IMR-90 (cell line): ENCODE measurements around the gene CEP70. TPM values are rescaled to one million over a fixed set of nuclear protein-coding genes. Genes with fewer than 3 reads are reported as not detected.

Source experiments
- ATAC-seq: fragments of 200-7000 bp; cut with Tn5 transposase; 2 replicates; pipeline ENCODE4 v1.9.1; 2020; ENCODE audit warnings: low read depth, mild to moderate bottlenecking, moderate library complexity
- BruUV-seq: library from RNA; stranded (reverse); fragments of 400-500 nt; replicated peaks from 2 replicates; lab custom pipeline; 2021; lab: Mats Ljungman, UMichigan
- CTCF ChIA-PET: fragments of 300-600 bp; formaldehyde crosslinking; extraction: SDS; loops from one replicate; lab custom pipeline; 2021; ENCODE audit warnings: antibody characterized with exemption; lab: Yijun Ruan, JAX
- POLR2A ChIA-PET: fragments of 300-600 bp; sonication (Branson Sonifier 250); formaldehyde crosslinking; loops from one replicate; lab custom pipeline; 2022; ENCODE audit warnings: antibody characterized with exemption; ENCODE audit not compliant: unreplicated experiment; lab: Charles Lee
- DNase-seq: peaks from one replicate; pipeline ENCODE4 v3.0.0; 2013
- H2AFZ ChIP-seq: replicated peaks from 2 replicates; pipeline ENCODE3; 2013; ENCODE audit warnings: low read length, mild to moderate bottlenecking; ENCODE audit not compliant: poor library complexity
- H2AK5ac ChIP-seq: 2 replicates; pipeline ENCODE4 v1.6.1; 2013; ENCODE audit warnings: low read depth, low read length, inconsistent platforms
- H2AK9ac ChIP-seq: replicated peaks from 2 replicates; pipeline ENCODE3; 2013; ENCODE audit warnings: mild to moderate bottlenecking, low read depth, low read length, moderate library complexity; ENCODE audit not compliant: poor library complexity
- H2BK120ac ChIP-seq: 2 replicates; pipeline ENCODE4 v1.6.1; 2013; ENCODE audit warnings: low read depth, low read length, inconsistent platforms
- H2BK15ac ChIP-seq: 3 replicates; pipeline ENCODE4 v1.6.1; 2013; ENCODE audit warnings: low read depth, low read length, inconsistent platforms
- H2BK20ac ChIP-seq: 2 replicates; pipeline ENCODE4 v1.6.1; 2013; ENCODE audit warnings: low read depth, mild to moderate bottlenecking, inconsistent platforms, low read length, moderate library complexity
- H2BK5ac ChIP-seq: 2 replicates; pipeline ENCODE4 v1.6.1; 2013; ENCODE audit warnings: mild to moderate bottlenecking, low read depth, low read length, inconsistent platforms; ENCODE audit not compliant: poor library complexity, severe bottlenecking
- H3K14ac ChIP-seq: replicated peaks from 2 replicates; pipeline ENCODE4 v1.6.1; 2013; ENCODE audit warnings: low read depth, low read length, inconsistent platforms
- H3K18ac ChIP-seq: 2 replicates; pipeline ENCODE4 v1.6.1; 2013; ENCODE audit warnings: low read depth, low read length, control low read depth
- H3K23ac ChIP-seq: 2 replicates; pipeline ENCODE4 v1.6.1; 2013; ENCODE audit warnings: low read depth, low read length, inconsistent platforms
- H3K27ac ChIP-seq: 2 replicates; pipeline ENCODE4 v1.5.1; 2013; ENCODE audit warnings: mild to moderate bottlenecking, control low read depth, low read length; ENCODE audit not compliant: insufficient read depth
- H3K27me3 ChIP-seq: 2 replicates; pipeline ENCODE4 v1.6.1; 2013; ENCODE audit warnings: low read length; ENCODE audit not compliant: control insufficient read depth, insufficient read depth
- H3K36me3 ChIP-seq: 2 replicates; pipeline ENCODE4 v1.6.1; 2013; ENCODE audit warnings: low read length, mixed read lengths; ENCODE audit not compliant: control insufficient read depth, insufficient read depth
- H3K4ac ChIP-seq: 2 replicates; pipeline ENCODE4 v1.6.1; 2013; ENCODE audit warnings: low read depth, low read length, inconsistent platforms
- H3K4me1 ChIP-seq: 2 replicates; pipeline ENCODE4 v1.6.1; 2013; ENCODE audit warnings: low read length, mixed read lengths; ENCODE audit not compliant: control insufficient read depth, insufficient read depth
- H3K4me2 ChIP-seq: 2 replicates; pipeline ENCODE4 v1.6.1; 2013; ENCODE audit warnings: low read depth, mild to moderate bottlenecking, control low read depth, low read length, moderate library complexity
- H3K4me3 ChIP-seq: 2 replicates; pipeline ENCODE4 v1.5.1; 2013; ENCODE audit warnings: low read depth, mild to moderate bottlenecking, control low read depth, low read length, moderate library complexity; ENCODE audit not compliant: insufficient read depth
- H3K56ac ChIP-seq: 2 replicates; pipeline ENCODE4 v1.6.1; 2013; ENCODE audit warnings: low read length, inconsistent platforms; ENCODE audit not compliant: insufficient read depth; ENCODE audit errors: extremely low read depth
- H3K79me1 ChIP-seq, 2 experiments: 2 replicates each; pipeline ENCODE4 v1.6.1; 2013; ENCODE audit warnings: low read length in 2 of 2, inconsistent platforms in 1 of 2, low read depth in 1 of 2
- H3K9ac ChIP-seq: 2 replicates; pipeline ENCODE4 v1.6.1; 2013; ENCODE audit warnings: low read depth, low read length, control low read depth
- H3K9me1 ChIP-seq: 2 replicates; pipeline ENCODE4 v1.6.1; 2013; ENCODE audit warnings: low read length, inconsistent platforms; ENCODE audit not compliant: insufficient read depth
- H3K9me3 ChIP-seq: 2 replicates; pipeline ENCODE4 v1.6.1; 2013; ENCODE audit warnings: low read length; ENCODE audit not compliant: control insufficient read depth, insufficient read depth
- H4K20me1 ChIP-seq: 2 replicates; pipeline ENCODE4 v1.6.1; 2013; ENCODE audit warnings: low read length, inconsistent platforms; ENCODE audit not compliant: insufficient read depth
- H4K5ac ChIP-seq: 2 replicates; pipeline ENCODE4 v1.6.1; 2013; ENCODE audit warnings: mild to moderate bottlenecking, low read depth, low read length, control low read depth
- H4K8ac ChIP-seq, 2 experiments: 2 replicates each; pipeline ENCODE4 v1.6.1; 2013; ENCODE audit warnings: low read depth in 2 of 2, low read length in 2 of 2, control low read depth in 1 of 2, inconsistent platforms in 1 of 2
- H4K91ac ChIP-seq: 2 replicates; pipeline ENCODE4 v1.6.1; 2013; ENCODE audit warnings: low read depth, low read length, inconsistent platforms; ENCODE audit not compliant: insufficient read depth
- BHLHE40 ChIP-seq: fragments of 150-350 bp; IDR thresholded peaks from 2 replicates; pipeline ENCODE4 v1.6.1; 2016; ENCODE audit warnings: mild to moderate bottlenecking, low read depth, low read length
- CEBPB ChIP-seq: IDR thresholded peaks from 2 replicates; pipeline ENCODE4 v1.6.1; 2012; ENCODE audit warnings: low read depth, low read length, improper control_type of control experiment
- CHD1 ChIP-seq: IDR thresholded peaks from 2 replicates; pipeline ENCODE4 v1.6.1; 2012; ENCODE audit warnings: low read depth, low read length, improper control_type of control experiment
- FOS ChIP-seq: fragments of 150-350 bp; IDR thresholded peaks from 2 replicates; pipeline ENCODE4 v1.6.1; 2016; ENCODE audit warnings: low read depth, low read length
- MAFK ChIP-seq: IDR thresholded peaks from 2 replicates; pipeline ENCODE4 v1.6.1; 2012; ENCODE audit warnings: low read depth, low read length, improper control_type of control experiment
- MAZ ChIP-seq: IDR thresholded peaks from 2 replicates; pipeline ENCODE4 v1.6.1; 2012; ENCODE audit warnings: low read depth, mild to moderate bottlenecking, low read length, improper control_type of control experiment, moderate library complexity, borderline replicate concordance
- MXI1 ChIP-seq: IDR thresholded peaks from 2 replicates; pipeline ENCODE4 v1.6.1; 2012; ENCODE audit warnings: low read depth, mild to moderate bottlenecking, low read length, moderate library complexity, borderline replicate concordance
- NFE2L2 ChIP-seq: fragments of 150-350 bp; IDR thresholded peaks from 2 replicates; pipeline ENCODE4 v1.6.1; 2016; ENCODE audit warnings: low read depth, mild to moderate bottlenecking, low read length
- POLR2A ChIP-seq: IDR thresholded peaks from 2 replicates; pipeline ENCODE4 v1.6.1; 2012; ENCODE audit warnings: mild to moderate bottlenecking, low read depth, low read length
- RAD21 ChIP-seq: IDR thresholded peaks from 2 replicates; pipeline ENCODE4 v1.6.1; 2012; ENCODE audit warnings: low read length, improper control_type of control experiment
- RCOR1 ChIP-seq: IDR thresholded peaks from 2 replicates; pipeline ENCODE4 v1.6.1; 2012; ENCODE audit warnings: mild to moderate bottlenecking, low read length, improper control_type of control experiment; ENCODE audit not compliant: insufficient replicate concordance
- RFX5 ChIP-seq: IDR thresholded peaks from 2 replicates; pipeline ENCODE4 v1.8.0; 2012; ENCODE audit warnings: low read depth, mild to moderate bottlenecking, low read length, moderate library complexity
- SMC3 ChIP-seq: fragments of 150-350 bp; IDR thresholded peaks from 2 replicates; pipeline ENCODE4 v1.6.1; 2016; ENCODE audit warnings: low read depth, mild to moderate bottlenecking, antibody characterized with exemption, low read length, moderate library complexity
- dilution Hi-C: fragments of 300-500 bp; cut with HindIII; formaldehyde crosslinking; loops from one replicate; pipeline ENCODE4 v1.14.3; 2018; ENCODE audit warnings: low sequenced_read_pairs; ENCODE audit not compliant: unreplicated experiment
- in situ Hi-C: fragments of 300-500 bp; cut with MboI; formaldehyde crosslinking; loops from 3 replicates; pipeline ENCODE4 v1.14.3; 2019; ENCODE audit warnings: low sequenced_read_pairs, inconsistent platforms, mixed read lengths
- intact Hi-C: fragments of 100-400 bp; cut with micrococcal nuclease; formaldehyde crosslinking; loops from 2 replicates; pipeline ENCODE4 v1.10.0; 2022
- polyA plus RNA-seq, 3 experiments: library from polyadenylated mRNA; depleted of rRNA; stranded (reverse); fragments of >200 nt; gene quantifications; 2 replicates each; pipeline ENCODE4 v1.2.3, GENCODE V29; 2012; ENCODE audit warnings: low replicate concordance in 1 of 3
- total RNA-seq: library from RNA; depleted of rRNA; stranded (reverse); fragments of >200 nt; gene quantifications from 2 replicates; pipeline ENCODE4 v1.2.3, GENCODE V29; 2012
- TF ChIP-seq, protein P1 (sequence below): fragments of 150-350 bp; IDR thresholded peaks from 2 replicates; pipeline ENCODE4 v1.6.1; 2016; ENCODE audit warnings: low read depth, mild to moderate bottlenecking, low read length, moderate library complexity, borderline replicate concordance
- TF ChIP-seq, protein P2 (sequence below): conservative IDR thresholded peaks from 2 replicates; pipeline ENCODE4 v1.5.1; 2012; ENCODE audit warnings: mild to moderate bottlenecking, low read depth, low read length, improper control_type of control experiment
- TF ChIP-seq, protein P3 (sequence below): fragments of 150-350 bp; IDR thresholded peaks from 2 replicates; pipeline ENCODE4 v1.6.1; 2017; ENCODE audit warnings: mild to moderate bottlenecking, antibody characterized with exemption, low read length, low read depth

The CEP70 gene
- total and polyA plus RNA-seq, 2 of the 4 experiments (the other 2 are of a cell fraction), result 4.6 to 11.1 TPM

DNA sequence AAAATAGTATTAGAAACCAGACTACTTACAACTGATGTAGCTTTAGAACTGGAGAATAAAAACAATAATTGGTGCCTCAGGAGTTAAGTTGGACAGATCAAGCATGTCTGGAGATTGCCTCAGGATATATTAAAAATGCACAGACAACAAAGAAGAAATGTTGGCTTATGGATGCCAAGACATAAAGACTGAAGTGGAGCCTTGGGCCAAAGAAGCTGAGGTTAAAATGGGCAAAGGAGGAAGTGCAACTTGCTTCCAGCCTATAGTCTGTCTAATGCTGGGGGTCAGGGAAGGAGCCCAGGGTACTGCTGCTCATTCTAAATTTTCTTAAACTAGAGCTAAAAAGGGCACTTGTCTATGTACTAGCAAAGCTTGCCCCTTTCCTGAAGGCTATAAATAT is 82.1 kb downstream of the CEP70 start:
- Histone ChIP-seq H3K56ac (no peak overlapping the region), H4K8ac (no peak overlapping the region), H4K20me1 (no peaks in the 10 kb centered on the region), H3K27ac (no peak overlapping the region), H3K4me1 (no peaks in the 10 kb centered on the region), H3K4me3 (no peak overlapping the region), H4K91ac (no peak overlapping the region), H3K9me1 (peaks cover 3% of the 10 kb centered on the region; the same call in 1 of the 2 replicates), H3K9ac (no peak overlapping the region), H2BK20ac (no peak overlapping the region), H4K5ac (no peak overlapping the region), H3K27me3 (no peaks in the 10 kb centered on the region), H2AFZ (no peak overlapping the region), H2BK15ac (no peak overlapping the region), H2AK5ac (no peak overlapping the region), H3K4me2 (no peak overlapping the region), H3K79me1 (no peaks in the 10 kb centered on the region), H3K18ac (no peak overlapping the region), H2AK9ac (no peak overlapping the region), H3K14ac (no peak overlapping the region), H3K23ac (no peak overlapping the region), H2BK120ac (no peak overlapping the region), H2BK5ac (no peak overlapping the region), H3K4ac (no peak overlapping the region), H3K9me3 (no peaks in the 10 kb centered on the region), H3K36me3 (no peaks in the 10 kb centered on the region)
- DNase-seq (no peak), ATAC-seq (no peak)
- dilution Hi-C loops (no loop called here), in situ Hi-C loops (no loop called here), intact Hi-C loops (no loop called here)
- no TSS peak for BruUV-seq
- POLR2A ChIA-PET, result no interaction called here
- CTCF ChIA-PET, result no interaction called here
- TF ChIP-seq CEBPB (no peak), SMC3 (no peak), MAFK (no peak), RCOR1 (no peak), BHLHE40 (no peak), RFX5 (no peak), MXI1 (no peak), MAZ (no peak), FOS (no peak), NFE2L2 (no peak), CHD1 (no peak), POLR2A (no peak), RAD21 (no peak)
- TF ChIP-seq, protein P1, sequence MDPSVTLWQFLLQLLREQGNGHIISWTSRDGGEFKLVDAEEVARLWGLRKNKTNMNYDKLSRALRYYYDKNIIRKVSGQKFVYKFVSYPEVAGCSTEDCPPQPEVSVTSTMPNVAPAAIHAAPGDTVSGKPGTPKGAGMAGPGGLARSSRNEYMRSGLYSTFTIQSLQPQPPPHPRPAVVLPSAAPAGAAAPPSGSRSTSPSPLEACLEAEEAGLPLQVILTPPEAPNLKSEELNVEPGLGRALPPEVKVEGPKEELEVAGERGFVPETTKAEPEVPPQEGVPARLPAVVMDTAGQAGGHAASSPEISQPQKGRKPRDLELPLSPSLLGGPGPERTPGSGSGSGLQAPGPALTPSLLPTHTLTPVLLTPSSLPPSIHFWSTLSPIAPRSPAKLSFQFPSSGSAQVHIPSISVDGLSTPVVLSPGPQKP, result no peak
- TF ChIP-seq, protein P2, sequence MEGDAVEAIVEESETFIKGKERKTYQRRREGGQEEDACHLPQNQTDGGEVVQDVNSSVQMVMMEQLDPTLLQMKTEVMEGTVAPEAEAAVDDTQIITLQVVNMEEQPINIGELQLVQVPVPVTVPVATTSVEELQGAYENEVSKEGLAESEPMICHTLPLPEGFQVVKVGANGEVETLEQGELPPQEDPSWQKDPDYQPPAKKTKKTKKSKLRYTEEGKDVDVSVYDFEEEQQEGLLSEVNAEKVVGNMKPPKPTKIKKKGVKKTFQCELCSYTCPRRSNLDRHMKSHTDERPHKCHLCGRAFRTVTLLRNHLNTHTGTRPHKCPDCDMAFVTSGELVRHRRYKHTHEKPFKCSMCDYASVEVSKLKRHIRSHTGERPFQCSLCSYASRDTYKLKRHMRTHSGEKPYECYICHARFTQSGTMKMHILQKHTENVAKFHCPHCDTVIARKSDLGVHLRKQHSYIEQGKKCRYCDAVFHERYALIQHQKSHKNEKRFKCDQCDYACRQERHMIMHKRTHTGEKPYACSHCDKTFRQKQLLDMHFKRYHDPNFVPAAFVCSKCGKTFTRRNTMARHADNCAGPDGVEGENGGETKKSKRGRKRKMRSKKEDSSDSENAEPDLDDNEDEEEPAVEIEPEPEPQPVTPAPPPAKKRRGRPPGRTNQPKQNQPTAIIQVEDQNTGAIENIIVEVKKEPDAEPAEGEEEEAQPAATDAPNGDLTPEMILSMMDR, result no peak
- TF ChIP-seq, protein P3, sequence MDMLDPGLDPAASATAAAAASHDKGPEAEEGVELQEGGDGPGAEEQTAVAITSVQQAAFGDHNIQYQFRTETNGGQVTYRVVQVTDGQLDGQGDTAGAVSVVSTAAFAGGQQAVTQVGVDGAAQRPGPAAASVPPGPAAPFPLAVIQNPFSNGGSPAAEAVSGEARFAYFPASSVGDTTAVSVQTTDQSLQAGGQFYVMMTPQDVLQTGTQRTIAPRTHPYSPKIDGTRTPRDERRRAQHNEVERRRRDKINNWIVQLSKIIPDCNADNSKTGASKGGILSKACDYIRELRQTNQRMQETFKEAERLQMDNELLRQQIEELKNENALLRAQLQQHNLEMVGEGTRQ, result no peak
